Colon (tissue), 2 donors: ENCODE data around the gene NAGS.
"Not testable (repeated sequence)": the region's sequence is repeated elsewhere in the genome, so short reads cannot be mapped to it uniquely, and the experiment has no call there.

Source experiments
- FAIRE-seq: peaks from 2 replicates; lab custom pipeline; 2012; peaks lifted over from hg19 to GRCh38; lab: Jason Lieb, UNC
- donor health status: control.
- donor health status: control.

NAGS gene

DNA sequence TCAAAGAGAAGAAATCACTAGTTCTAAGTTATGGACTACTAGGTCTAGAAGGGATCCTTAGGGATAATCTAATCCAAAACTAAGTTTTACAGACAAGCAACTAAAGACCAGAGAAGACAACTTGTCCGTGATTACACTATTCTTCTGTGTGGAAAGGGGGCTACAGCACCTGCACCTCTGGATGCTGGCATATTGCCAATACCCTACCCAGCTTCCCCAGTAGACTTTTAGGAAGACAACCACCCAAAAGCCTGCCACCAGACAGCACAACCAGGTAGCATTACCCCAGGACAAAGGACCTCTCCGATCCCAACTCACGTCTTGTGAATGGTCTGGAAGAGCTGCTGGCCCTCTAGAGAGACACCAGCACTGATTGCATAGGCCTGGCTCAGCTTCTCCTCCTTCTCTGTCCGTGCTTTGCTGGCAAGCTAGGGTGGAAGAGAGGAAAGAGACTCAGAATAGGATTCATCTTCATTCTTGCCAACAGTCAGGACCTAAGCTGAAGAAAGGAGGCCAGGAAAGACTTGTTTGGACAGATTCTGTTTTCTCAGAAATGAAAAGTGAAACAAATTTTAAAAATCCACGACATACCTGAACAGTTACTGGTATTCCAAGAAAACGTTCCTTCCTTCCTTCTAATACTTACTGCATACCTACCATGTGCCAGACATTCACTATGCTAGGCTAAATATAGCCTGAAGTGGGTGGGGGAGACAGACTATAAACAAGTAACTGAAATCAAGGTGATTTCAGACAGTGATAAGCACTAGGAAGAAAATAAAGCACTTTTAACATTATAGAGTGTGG lies 35.6 kb downstream of the NAGS start:
- no peak for FAIRE-seq

DNA sequence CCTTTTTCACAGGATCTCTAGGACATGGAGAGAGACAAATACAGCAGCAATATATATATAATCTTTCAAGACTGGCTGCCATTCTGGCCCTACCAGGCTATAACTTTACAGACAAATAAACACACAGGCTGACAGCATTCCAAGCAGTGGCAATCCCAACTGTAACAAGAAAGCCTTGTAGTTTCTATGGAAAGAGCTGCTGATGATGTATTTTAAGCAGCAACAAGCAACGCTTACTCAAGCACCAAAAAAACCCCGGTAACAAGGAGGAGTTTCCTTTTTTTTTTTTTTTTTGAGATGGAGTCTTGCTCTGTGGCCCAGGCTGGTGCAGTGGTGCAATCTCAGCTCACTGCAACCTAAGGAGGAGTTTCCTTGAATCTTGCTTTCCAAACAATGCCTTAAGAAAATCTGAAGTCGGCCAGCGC lies 38.9 kb downstream of the NAGS start:
- FAIRE-seq: no peak

- FAIRE-seq: no peak
Measured at GRCh38 chr17:44044071-44044470, 39.6 kb downstream of the NAGS start.

- FAIRE-seq: no peak
Measured at GRCh38 chr17:44045486-44045885, 41.1 kb downstream of the NAGS start.

DNA sequence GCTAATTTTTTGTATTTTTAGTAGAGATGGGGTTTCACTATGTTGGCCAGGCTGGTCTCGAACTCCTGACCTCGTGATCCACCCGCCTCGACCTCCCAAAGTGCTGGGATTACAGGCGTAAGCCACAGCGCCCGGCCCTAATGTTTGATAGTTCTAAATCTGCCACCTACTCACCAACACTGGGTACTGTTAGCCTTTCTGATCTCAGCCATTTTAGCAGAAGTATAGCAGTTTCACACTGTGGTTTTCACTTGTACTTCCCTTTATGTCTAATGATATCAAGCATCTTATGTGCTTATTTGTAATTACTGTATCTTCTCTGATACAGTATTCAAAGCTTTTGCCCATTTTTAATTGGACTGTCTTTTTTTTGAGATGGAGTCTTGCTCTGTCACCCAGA lies 42.5 kb downstream of the NAGS start:
- FAIRE-seq: not testable (repeated sequence)

GRCh38 chr17:44049294-44050060 lies 45.1 kb downstream of the NAGS start:
- FAIRE-seq: no peak

DNA sequence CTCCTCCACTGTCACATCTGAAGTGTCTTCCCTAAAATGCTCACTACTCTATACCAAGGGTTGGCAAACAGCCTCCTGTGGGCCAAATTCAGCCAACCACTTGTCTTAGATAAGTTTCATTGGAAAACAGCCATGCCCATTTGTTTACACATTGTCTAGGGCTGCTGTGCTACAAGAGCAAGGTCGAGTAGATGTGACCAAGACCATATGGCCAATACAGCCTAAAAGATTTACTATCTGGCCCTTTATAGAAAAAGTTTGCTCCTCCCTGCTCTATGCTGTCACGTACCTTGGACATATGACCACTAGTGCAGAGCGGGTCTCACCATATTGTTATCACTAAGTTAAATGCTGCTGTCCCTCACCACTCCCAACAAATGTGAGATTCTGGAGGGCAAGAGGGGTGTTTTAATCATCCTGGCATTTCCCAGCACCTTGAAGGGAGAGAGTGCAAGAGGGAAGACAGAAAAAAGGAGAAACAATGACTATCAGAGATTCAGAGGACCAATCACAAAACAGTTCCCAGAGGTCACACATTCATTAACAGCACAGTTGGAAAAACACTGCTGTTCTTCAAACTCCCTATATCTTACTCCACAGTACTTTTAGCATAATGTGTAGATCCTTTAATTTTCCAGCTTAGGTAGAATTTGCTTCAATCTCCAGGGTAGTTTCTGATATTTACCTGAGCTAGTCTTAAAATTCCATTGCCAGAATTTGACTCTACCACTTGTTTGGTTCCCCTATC lies 48.9 kb downstream of the NAGS start:
- FAIRE-seq: no peak
